Measurements from ENCODE around the gene KSR1.

DNA sequence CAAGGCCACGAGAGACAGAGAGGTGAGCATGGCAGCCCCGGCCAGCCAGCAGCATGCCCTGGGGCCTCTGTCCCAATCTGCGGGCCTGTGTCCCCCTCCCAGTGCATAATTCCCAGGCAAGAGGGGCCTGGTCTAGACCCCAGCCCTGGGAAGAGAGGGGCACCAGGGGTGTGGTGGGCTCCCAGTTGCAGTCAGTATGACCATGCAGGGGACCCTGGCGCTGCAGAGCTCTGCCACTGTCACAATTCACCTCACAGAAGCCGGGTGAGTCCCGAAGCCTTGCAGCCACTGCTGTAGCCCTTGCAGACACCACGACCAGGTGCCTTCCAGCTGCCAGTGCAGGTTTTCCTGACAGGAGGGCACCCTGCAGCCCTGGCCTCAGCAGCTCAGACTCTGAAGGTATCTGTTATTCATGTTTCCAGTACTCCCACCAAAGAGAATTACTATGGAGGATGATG, 25.8 kb upstream of the KSR1 start:
- TF ChIP-seq, protein P1, sequence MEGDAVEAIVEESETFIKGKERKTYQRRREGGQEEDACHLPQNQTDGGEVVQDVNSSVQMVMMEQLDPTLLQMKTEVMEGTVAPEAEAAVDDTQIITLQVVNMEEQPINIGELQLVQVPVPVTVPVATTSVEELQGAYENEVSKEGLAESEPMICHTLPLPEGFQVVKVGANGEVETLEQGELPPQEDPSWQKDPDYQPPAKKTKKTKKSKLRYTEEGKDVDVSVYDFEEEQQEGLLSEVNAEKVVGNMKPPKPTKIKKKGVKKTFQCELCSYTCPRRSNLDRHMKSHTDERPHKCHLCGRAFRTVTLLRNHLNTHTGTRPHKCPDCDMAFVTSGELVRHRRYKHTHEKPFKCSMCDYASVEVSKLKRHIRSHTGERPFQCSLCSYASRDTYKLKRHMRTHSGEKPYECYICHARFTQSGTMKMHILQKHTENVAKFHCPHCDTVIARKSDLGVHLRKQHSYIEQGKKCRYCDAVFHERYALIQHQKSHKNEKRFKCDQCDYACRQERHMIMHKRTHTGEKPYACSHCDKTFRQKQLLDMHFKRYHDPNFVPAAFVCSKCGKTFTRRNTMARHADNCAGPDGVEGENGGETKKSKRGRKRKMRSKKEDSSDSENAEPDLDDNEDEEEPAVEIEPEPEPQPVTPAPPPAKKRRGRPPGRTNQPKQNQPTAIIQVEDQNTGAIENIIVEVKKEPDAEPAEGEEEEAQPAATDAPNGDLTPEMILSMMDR (IDR thresholded peaks at IDR 0.05; ENCODE audit: poor library complexity, severe bottlenecking) = no peak
- TF ChIP-seq TAF1 (IDR thresholded peaks at IDR 0.05; ENCODE audit: low read depth) (no peak), EP300 (conservative IDR thresholded peaks at IDR 0.05; ENCODE audit: poor library complexity, severe bottlenecking) (no peak), EZH2 (IDR thresholded peaks at IDR 0.05; ENCODE audit: borderline replicate concordance, insufficient read depth, low read length, poor library complexity, severe bottlenecking) (no peak), MXI1 (conservative IDR thresholded peaks at IDR 0.05; ENCODE audit: poor library complexity, severe bottlenecking) (no peak), POLR2AphosphoS5 (IDR thresholded peaks at IDR 0.05) (no peak)
- TF ChIP-seq, protein P2, sequence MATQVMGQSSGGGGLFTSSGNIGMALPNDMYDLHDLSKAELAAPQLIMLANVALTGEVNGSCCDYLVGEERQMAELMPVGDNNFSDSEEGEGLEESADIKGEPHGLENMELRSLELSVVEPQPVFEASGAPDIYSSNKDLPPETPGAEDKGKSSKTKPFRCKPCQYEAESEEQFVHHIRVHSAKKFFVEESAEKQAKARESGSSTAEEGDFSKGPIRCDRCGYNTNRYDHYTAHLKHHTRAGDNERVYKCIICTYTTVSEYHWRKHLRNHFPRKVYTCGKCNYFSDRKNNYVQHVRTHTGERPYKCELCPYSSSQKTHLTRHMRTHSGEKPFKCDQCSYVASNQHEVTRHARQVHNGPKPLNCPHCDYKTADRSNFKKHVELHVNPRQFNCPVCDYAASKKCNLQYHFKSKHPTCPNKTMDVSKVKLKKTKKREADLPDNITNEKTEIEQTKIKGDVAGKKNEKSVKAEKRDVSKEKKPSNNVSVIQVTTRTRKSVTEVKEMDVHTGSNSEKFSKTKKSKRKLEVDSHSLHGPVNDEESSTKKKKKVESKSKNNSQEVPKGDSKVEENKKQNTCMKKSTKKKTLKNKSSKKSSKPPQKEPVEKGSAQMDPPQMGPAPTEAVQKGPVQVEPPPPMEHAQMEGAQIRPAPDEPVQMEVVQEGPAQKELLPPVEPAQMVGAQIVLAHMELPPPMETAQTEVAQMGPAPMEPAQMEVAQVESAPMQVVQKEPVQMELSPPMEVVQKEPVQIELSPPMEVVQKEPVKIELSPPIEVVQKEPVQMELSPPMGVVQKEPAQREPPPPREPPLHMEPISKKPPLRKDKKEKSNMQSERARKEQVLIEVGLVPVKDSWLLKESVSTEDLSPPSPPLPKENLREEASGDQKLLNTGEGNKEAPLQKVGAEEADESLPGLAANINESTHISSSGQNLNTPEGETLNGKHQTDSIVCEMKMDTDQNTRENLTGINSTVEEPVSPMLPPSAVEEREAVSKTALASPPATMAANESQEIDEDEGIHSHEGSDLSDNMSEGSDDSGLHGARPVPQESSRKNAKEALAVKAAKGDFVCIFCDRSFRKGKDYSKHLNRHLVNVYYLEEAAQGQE (IDR thresholded peaks at IDR 0.05; ENCODE audit: borderline replicate concordance) = no peak
